ENCODE measurements around the gene MED12.

The MED12 gene

DNA sequence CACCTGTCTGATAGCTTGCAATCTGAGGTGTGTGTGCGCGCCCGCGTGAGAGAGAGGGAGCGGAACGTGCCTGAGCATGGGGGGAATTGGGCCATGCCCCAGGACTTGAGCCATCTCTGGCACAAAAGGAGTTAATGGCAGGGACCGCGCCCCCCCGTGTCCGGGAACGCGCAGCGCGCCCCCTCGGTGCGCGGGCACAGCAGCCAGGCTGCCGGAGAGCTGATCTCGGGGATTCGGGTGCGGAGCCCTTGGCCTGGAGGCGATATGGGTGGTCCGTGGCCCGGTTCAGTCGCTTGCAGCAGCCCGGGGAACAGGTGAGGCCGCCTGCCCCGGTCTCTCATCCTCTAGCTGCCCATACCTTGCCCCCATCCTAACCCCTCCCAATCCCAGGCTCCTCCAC lies 26.3 kb downstream of the MED12 start, which contains the start of gene NLGN3:
Gene NLGN3 (plus strand): TSS at position 191 of the 400 bp plus-strand sequence. CDS start 2,909 bp downstream, outside the sequence.
- H4K8ac ChIP-seq (ENCODE audit: low read depth, low read length), result no peak within 1 kb of the TSS

DNA sequence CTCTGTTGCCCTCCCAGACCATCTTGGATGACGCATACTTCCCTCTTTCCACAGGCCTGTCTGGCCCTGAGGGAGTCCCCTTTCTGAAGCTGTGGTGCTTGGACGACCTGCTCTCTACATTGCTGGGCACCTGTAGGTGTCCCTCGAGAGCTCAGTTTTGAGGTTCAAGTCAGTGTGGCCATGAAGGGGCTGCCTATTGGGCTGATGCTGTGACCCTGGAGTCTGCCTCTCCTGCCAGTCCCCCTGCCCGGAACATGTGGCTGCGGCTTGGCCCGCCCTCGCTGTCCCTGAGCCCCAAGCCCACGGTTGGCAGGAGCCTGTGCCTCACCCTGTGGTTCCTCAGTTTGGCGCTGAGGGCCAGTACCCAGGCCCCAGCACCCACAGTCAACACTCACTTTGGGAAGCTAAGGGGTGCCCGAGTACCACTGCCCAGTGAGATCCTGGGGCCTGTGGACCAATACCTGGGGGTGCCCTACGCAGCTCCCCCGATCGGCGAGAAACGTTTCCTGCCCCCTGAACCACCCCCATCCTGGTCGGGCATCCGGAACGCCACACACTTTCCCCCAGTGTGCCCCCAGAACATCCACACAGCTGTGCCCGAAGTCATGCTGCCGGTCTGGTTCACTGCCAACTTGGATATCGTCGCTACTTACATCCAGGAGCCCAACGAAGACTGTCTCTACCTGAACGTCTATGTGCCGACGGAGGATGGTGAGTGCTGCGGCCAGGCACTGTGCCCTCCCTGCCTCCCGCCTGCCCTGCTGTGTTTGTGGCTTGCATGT lies 29.3 kb downstream of the MED12 start:
- Histone ChIP-seq H3K27ac (replicated peaks; ENCODE audit: low read length) (no peak overlapping the region), H3K14ac (ENCODE audit: low read length) (no peak overlapping the region), H3K4ac (ENCODE audit: low read length) (no peak overlapping the region), H3K27me3 (ENCODE audit: control insufficient read depth in 3 of 3, insufficient read depth in 3 of 3, low read depth in 1 of 3, low read length in 3 of 3) (no peaks in the 10 kb centered on the region), H2BK120ac (ENCODE audit: low read depth, low read length) (no peak overlapping the region), H2AFZ (ENCODE audit: low read length) (no peak overlapping the region), H3K9ac (ENCODE audit: low read depth, low read length, poor library complexity) (no peak overlapping the region), H3K9me3 (replicated peaks in 1 of 2; ENCODE audit: control insufficient read depth in 2 of 2, insufficient read depth in 1 of 2, low read depth in 1 of 2, low read length in 2 of 2) (no peaks in the 10 kb centered on the region), H2BK5ac (ENCODE audit: low read length) (no peak overlapping the region), H3K18ac (ENCODE audit: low read length) (peak overlapping the region; percentile 57), H2AK5ac (ENCODE audit: low read depth, low read length) (peak overlapping the region; percentile 75), H3K79me1 (ENCODE audit: low read depth, low read length) (peaks cover 9% of the 10 kb centered on the region), H3K23ac (ENCODE audit: low read depth, low read length, poor library complexity) (no peak overlapping the region), H2BK15ac (ENCODE audit: low read length) (no peak overlapping the region), H3K36me3 (replicated peaks in 1 of 2; ENCODE audit: control insufficient read depth in 2 of 2, insufficient read depth in 2 of 2, low read length in 2 of 2) (peaks cover 0 to 10% of the 10 kb centered on the region in 2 donors), H3K4me3 (ENCODE audit: low read length in 2 of 2) (no peak overlapping the region), H3K4me2 (ENCODE audit: insufficient read depth, low read length, poor library complexity, severe bottlenecking) (peak overlapping the region; percentile 23), H3K4me1 (ENCODE audit: control insufficient read depth in 2 of 2, insufficient read depth in 1 of 2, low read depth in 1 of 2, low read length in 2 of 2) (peaks cover 8 to 13% of the 10 kb centered on the region in 2 donors), H4K8ac (ENCODE audit: low read depth, low read length) (no peak overlapping the region), H4K91ac (ENCODE audit: low read depth, low read length, poor library complexity) (no peak overlapping the region), H2BK12ac (ENCODE audit: low read length) (peak overlapping the region; percentile 22)
- no peak for DNase-seq (ENCODE audit: low spot score)
- no CpG with 5 or more reads among the region's 28 CpGs for WGBS, 2 donors (ENCODE audit: extremely low coverage in 2 of 2, insufficient read length in 2 of 2, insufficient replicate concordance in 1 of 2)

More for the DNA sequence above, 26.3 kb downstream of the MED12 start, which contains the start of gene NLGN3:
- H2AK5ac ChIP-seq (ENCODE audit: low read depth, low read length), result peak within 1 kb of the TSS; percentile 75
- H3K4me1 ChIP-seq (ENCODE audit: control insufficient read depth in 2 of 2, insufficient read depth in 1 of 2, low read depth in 1 of 2, low read length in 2 of 2), result peaks cover 8 to 13% of the 10 kb centered on the region in 2 donors
- H2AFZ ChIP-seq (ENCODE audit: low read length), result peak within 1 kb of the TSS; percentile 73
- H3K9me3 ChIP-seq (replicated peaks in 1 of 2; ENCODE audit: control insufficient read depth in 2 of 2, insufficient read depth in 1 of 2, low read depth in 1 of 2, low read length in 2 of 2), result no peaks in the 10 kb centered on the region
- no peak within 1 kb of the TSS for H4K91ac ChIP-seq (ENCODE audit: low read depth, low read length, poor library complexity)
- no peak within 1 kb of the TSS for H3K14ac ChIP-seq (ENCODE audit: low read length)
- no peak within 1 kb of the TSS for H3K23ac ChIP-seq (ENCODE audit: low read depth, low read length, poor library complexity)
- H2BK15ac ChIP-seq (ENCODE audit: low read length), result no peak within 1 kb of the TSS
- no CpG with 5 or more reads among the region's 28 CpGs for WGBS, 2 donors (ENCODE audit: extremely low coverage in 2 of 2, insufficient read length in 2 of 2, insufficient replicate concordance in 1 of 2)
- no peak within 1 kb of the TSS for H3K4ac ChIP-seq (ENCODE audit: low read length)
- H2BK120ac ChIP-seq (ENCODE audit: low read depth, low read length), result no peak within 1 kb of the TSS
- peaks cover 2 to 30% of the 10 kb centered on the region in 2 donors for H3K36me3 ChIP-seq (replicated peaks in 1 of 2; ENCODE audit: control insufficient read depth in 2 of 2, insufficient read depth in 2 of 2, low read length in 2 of 2)
- peaks cover 9% of the 10 kb centered on the region for H3K79me1 ChIP-seq (ENCODE audit: low read depth, low read length)
- peak within 1 kb of the TSS; percentile 0 for H3K9ac ChIP-seq (ENCODE audit: low read depth, low read length, poor library complexity)
- H3K4me2 ChIP-seq (ENCODE audit: insufficient read depth, low read length, poor library complexity, severe bottlenecking), result peak within 1 kb of the TSS; percentile 75
- H3K18ac ChIP-seq (ENCODE audit: low read length), result peak within 1 kb of the TSS; percentile 85
- no peak for DNase-seq (ENCODE audit: low spot score)
- H2BK12ac ChIP-seq (ENCODE audit: low read length), result no peak within 1 kb of the TSS
- H3K27ac ChIP-seq (replicated peaks; ENCODE audit: low read length), result peak within 1 kb of the TSS; percentile 66
- H2BK5ac ChIP-seq (ENCODE audit: low read length), result peak within 1 kb of the TSS; percentile 39
- peak within 1 kb of the TSS; percentile 48 to 91 for H3K4me3 ChIP-seq (ENCODE audit: low read length in 2 of 2)
- H3K27me3 ChIP-seq (ENCODE audit: control insufficient read depth in 3 of 3, insufficient read depth in 3 of 3, low read depth in 1 of 3, low read length in 3 of 3), result no peaks in the 10 kb centered on the region

DNA sequence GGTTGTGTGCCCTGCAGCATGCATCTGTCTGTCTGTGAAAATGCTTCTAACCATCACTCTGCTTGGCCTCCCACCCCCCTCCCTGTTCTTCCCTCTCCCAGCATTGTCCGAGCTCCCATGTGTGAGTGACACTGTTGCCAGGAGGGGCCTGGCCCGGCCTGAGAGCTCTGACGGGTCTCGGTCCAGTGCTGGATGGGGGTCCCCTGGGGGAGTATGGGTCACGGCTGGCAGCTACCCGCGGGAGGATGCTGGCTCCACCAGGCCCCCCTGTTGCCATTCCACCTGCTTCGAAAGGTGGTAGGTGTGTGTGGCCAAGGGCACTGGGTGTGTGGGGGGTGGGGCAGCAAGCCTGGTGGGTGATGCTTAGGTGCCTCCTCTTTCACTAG lies 29.9 kb downstream of the MED12 start:
- no peak overlapping the region for H3K4ac ChIP-seq (ENCODE audit: low read length)
- H2AK5ac ChIP-seq (ENCODE audit: low read depth, low read length), result no peak overlapping the region
- no peak overlapping the region for H2BK120ac ChIP-seq (ENCODE audit: low read depth, low read length)
- H3K4me1 ChIP-seq (ENCODE audit: control insufficient read depth in 2 of 2, insufficient read depth in 1 of 2, low read depth in 1 of 2, low read length in 2 of 2), result peaks cover 8 to 13% of the 10 kb centered on the region in 2 donors
- WGBS, 2 donors (ENCODE audit: extremely low coverage in 2 of 2, insufficient read length in 2 of 2, insufficient replicate concordance in 1 of 2), result no CpG with 5 or more reads among the region's 8 CpGs
- H3K79me1 ChIP-seq (ENCODE audit: low read depth, low read length), result peaks cover 9% of the 10 kb centered on the region
- no peak overlapping the region for H2AFZ ChIP-seq (ENCODE audit: low read length)
- H3K23ac ChIP-seq (ENCODE audit: low read depth, low read length, poor library complexity), result no peak overlapping the region
- no peak for DNase-seq (ENCODE audit: low spot score)
- H3K36me3 ChIP-seq (replicated peaks in 1 of 2; ENCODE audit: control insufficient read depth in 2 of 2, insufficient read depth in 2 of 2, low read length in 2 of 2), result peaks cover 0 to 8% of the 10 kb centered on the region in 2 donors
- H4K8ac ChIP-seq (ENCODE audit: low read depth, low read length), result no peak overlapping the region
- H4K91ac ChIP-seq (ENCODE audit: low read depth, low read length, poor library complexity), result no peak overlapping the region
- H3K4me3 ChIP-seq (ENCODE audit: low read length in 2 of 2), result no peak overlapping the region
- no peak overlapping the region for H3K27ac ChIP-seq (replicated peaks; ENCODE audit: low read length)
- no peak overlapping the region for H3K14ac ChIP-seq (ENCODE audit: low read length)
- no peak overlapping the region for H3K9ac ChIP-seq (ENCODE audit: low read depth, low read length, poor library complexity)
- no peak overlapping the region for H2BK15ac ChIP-seq (ENCODE audit: low read length)
- H3K27me3 ChIP-seq (ENCODE audit: control insufficient read depth in 3 of 3, insufficient read depth in 3 of 3, low read depth in 1 of 3, low read length in 3 of 3), result no peaks in the 10 kb centered on the region
- H2BK5ac ChIP-seq (ENCODE audit: low read length), result no peak overlapping the region
- H2BK12ac ChIP-seq (ENCODE audit: low read length), result no peak overlapping the region
- H3K18ac ChIP-seq (ENCODE audit: low read length), result no peak overlapping the region
- no peak overlapping the region for H3K4me2 ChIP-seq (ENCODE audit: insufficient read depth, low read length, poor library complexity, severe bottlenecking)
- no peaks in the 10 kb centered on the region for H3K9me3 ChIP-seq (replicated peaks in 1 of 2; ENCODE audit: control insufficient read depth in 2 of 2, insufficient read depth in 1 of 2, low read depth in 1 of 2, low read length in 2 of 2)

DNA sequence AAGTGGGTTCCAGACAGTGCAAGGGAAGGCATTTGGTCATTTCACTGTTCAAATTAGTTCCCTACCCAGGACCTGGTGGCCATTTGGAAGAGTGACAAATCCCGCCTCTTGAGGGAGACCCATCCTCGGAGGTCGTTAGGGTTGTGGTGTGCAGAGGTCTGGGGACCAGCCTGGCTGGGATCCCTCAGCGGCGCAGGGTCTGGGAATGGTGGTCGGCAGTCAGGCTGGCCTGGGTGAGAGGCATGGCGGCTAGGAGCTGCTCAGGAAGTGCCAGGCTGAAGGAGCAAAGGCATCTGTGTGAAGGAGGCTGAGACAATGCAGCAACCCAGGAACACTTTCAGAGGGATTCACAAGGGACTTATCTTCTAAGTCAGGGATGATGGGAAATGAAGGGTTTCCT lies 33.0 kb downstream of the MED12 start:
- Histone ChIP-seq H3K4me2 (ENCODE audit: insufficient read depth, low read length, poor library complexity, severe bottlenecking) (no peak overlapping the region), H2BK15ac (ENCODE audit: low read length) (no peak overlapping the region), H3K27ac (replicated peaks; ENCODE audit: low read length) (no peak overlapping the region), H3K23ac (ENCODE audit: low read depth, low read length, poor library complexity) (no peak overlapping the region), H3K14ac (ENCODE audit: low read length) (no peak overlapping the region), H4K91ac (ENCODE audit: low read depth, low read length, poor library complexity) (no peak overlapping the region), H2BK12ac (ENCODE audit: low read length) (no peak overlapping the region), H3K36me3 (replicated peaks in 1 of 2; ENCODE audit: control insufficient read depth in 2 of 2, insufficient read depth in 2 of 2, low read length in 2 of 2) (peaks cover 2 to 11% of the 10 kb centered on the region in 2 donors), H3K9me3 (replicated peaks in 1 of 2; ENCODE audit: control insufficient read depth in 2 of 2, insufficient read depth in 1 of 2, low read depth in 1 of 2, low read length in 2 of 2) (no peaks in the 10 kb centered on the region), H2AFZ (ENCODE audit: low read length) (no peak overlapping the region), H2AK5ac (ENCODE audit: low read depth, low read length) (no peak overlapping the region), H3K79me1 (ENCODE audit: low read depth, low read length) (peaks cover 9% of the 10 kb centered on the region), H2BK120ac (ENCODE audit: low read depth, low read length) (no peak overlapping the region), H2BK5ac (ENCODE audit: low read length) (no peak overlapping the region), H3K4me3 (ENCODE audit: low read length in 2 of 2) (no peak overlapping the region), H3K27me3 (ENCODE audit: control insufficient read depth in 3 of 3, insufficient read depth in 3 of 3, low read depth in 1 of 3, low read length in 3 of 3) (no peaks in the 10 kb centered on the region), H3K18ac (ENCODE audit: low read length) (no peak overlapping the region), H4K8ac (ENCODE audit: low read depth, low read length) (no peak overlapping the region), H3K4me1 (ENCODE audit: control insufficient read depth in 2 of 2, insufficient read depth in 1 of 2, low read depth in 1 of 2, low read length in 2 of 2) (peaks cover 7 to 9% of the 10 kb centered on the region in 2 donors), H3K4ac (ENCODE audit: low read length) (no peak overlapping the region), H3K9ac (ENCODE audit: low read depth, low read length, poor library complexity) (no peak overlapping the region)
- WGBS, 2 donors (ENCODE audit: extremely low coverage in 2 of 2, insufficient read length in 2 of 2, insufficient replicate concordance in 1 of 2), result no CpG with 5 or more reads among the region's 7 CpGs
- no peak for DNase-seq (ENCODE audit: low spot score)
